Endodermal cell (in vitro differentiated cells): ENCODE data around the gene SAMD11. TPM values are rescaled to one million over a fixed set of nuclear protein-coding genes. Genes with fewer than 3 reads are reported as not detected.

Source experiments
- DNase-seq: peaks from one replicate; pipeline ENCODE4 v3.0.0-alpha.2; 2017
- H3K27ac ChIP-seq: 2 replicates; pipeline ENCODE4 v1.5.1; 2013; ENCODE audit warnings: mild to moderate bottlenecking, low read depth, low read length, moderate library complexity
- H3K27me3 ChIP-seq: 2 replicates; pipeline ENCODE4 v1.6.1; 2013; ENCODE audit warnings: mild to moderate bottlenecking, low read length, moderate library complexity; ENCODE audit not compliant: insufficient read depth, control insufficient read depth, poor library complexity, severe bottlenecking
- H3K36me3 ChIP-seq: 2 replicates; pipeline ENCODE4 v1.7.0; 2013; ENCODE audit warnings: mild to moderate bottlenecking, low read length, moderate library complexity; ENCODE audit not compliant: control insufficient read depth, insufficient read depth
- H3K4me1 ChIP-seq: one replicate; pipeline ENCODE4 v1.7.0; 2013; ENCODE audit warnings: low read length; ENCODE audit not compliant: control insufficient read depth, insufficient read depth
- H3K4me3 ChIP-seq: 2 replicates; pipeline ENCODE4 v1.5.1; 2013; ENCODE audit warnings: mild to moderate bottlenecking, low read length, moderate library complexity
- H3K9ac ChIP-seq: 2 replicates; pipeline ENCODE4 v1.6.1; 2013; ENCODE audit warnings: mild to moderate bottlenecking, low read length, moderate library complexity; ENCODE audit not compliant: poor library complexity, severe bottlenecking; ENCODE audit errors: extremely low read depth
- H3K9me3 ChIP-seq: 2 replicates; pipeline ENCODE4 v1.6.1; 2013; ENCODE audit warnings: mild to moderate bottlenecking, low read length, moderate library complexity; ENCODE audit not compliant: control insufficient read depth
- H3K27ac Mint-ChIP-seq: 2 replicates; pipeline ENCODE4 v1.8.0; 2020; ENCODE audit warnings: mixed read lengths
- H3K27me3 Mint-ChIP-seq: 2 replicates; pipeline ENCODE4 v1.8.0; 2021; ENCODE audit warnings: mild to moderate bottlenecking, mixed read lengths; ENCODE audit not compliant: insufficient read depth
- H3K36me3 Mint-ChIP-seq: 2 replicates; pipeline ENCODE4 v1.8.0; 2020; ENCODE audit warnings: low read depth, mixed read lengths
- H3K4me1 Mint-ChIP-seq: 2 replicates; pipeline ENCODE4 v1.8.0; 2020; ENCODE audit warnings: mixed read lengths
- H3K4me3 Mint-ChIP-seq: 2 replicates; pipeline ENCODE4 v1.8.0; 2020; ENCODE audit warnings: mild to moderate bottlenecking, moderate library complexity, mixed read lengths
- H3K9me3 Mint-ChIP-seq: 2 replicates; pipeline ENCODE4 v1.8.0; 2020; ENCODE audit warnings: mild to moderate bottlenecking, mixed read lengths
- WGBS, 2 experiments: methylation state at CpG; one replicate each; pipeline versions ENCODE4 v1.1.5 to v1.1.7; 2013; ENCODE audit warnings: missing lambda C conversion rate in 2 of 2, mixed read lengths in 1 of 2; ENCODE audit not compliant: insufficient coverage in 1 of 2, insufficient read length in 1 of 2; 5-methylcytosine and 5-hydroxymethylcytosine counted together
- total RNA-seq, 2 donors: library from RNA; stranded (reverse); fragmentation: NEBNext Ultra II Directional in 1 of 2; extraction: Animal tissue kit (Norgen Biotek cat#: 25700) in 1 of 2; gene quantifications; 2 replicates in 1 of 2; 3 replicates in 1 of 2; pipeline ENCODE4 v1.2.1, GENCODE V29; 2021
- TF ChIP-seq, protein P1 (sequence below): fragments of 200-600 bp; sonication (generic); conservative IDR thresholded peaks from 2 replicates; pipeline ENCODE4 v1.5.0; 2021; ENCODE audit warnings: antibody characterized with exemption, mild to moderate bottlenecking

Gene SAMD11
- total RNA-seq, 2 donors from 2014 or later: 152 to 156 TPM

DNA sequence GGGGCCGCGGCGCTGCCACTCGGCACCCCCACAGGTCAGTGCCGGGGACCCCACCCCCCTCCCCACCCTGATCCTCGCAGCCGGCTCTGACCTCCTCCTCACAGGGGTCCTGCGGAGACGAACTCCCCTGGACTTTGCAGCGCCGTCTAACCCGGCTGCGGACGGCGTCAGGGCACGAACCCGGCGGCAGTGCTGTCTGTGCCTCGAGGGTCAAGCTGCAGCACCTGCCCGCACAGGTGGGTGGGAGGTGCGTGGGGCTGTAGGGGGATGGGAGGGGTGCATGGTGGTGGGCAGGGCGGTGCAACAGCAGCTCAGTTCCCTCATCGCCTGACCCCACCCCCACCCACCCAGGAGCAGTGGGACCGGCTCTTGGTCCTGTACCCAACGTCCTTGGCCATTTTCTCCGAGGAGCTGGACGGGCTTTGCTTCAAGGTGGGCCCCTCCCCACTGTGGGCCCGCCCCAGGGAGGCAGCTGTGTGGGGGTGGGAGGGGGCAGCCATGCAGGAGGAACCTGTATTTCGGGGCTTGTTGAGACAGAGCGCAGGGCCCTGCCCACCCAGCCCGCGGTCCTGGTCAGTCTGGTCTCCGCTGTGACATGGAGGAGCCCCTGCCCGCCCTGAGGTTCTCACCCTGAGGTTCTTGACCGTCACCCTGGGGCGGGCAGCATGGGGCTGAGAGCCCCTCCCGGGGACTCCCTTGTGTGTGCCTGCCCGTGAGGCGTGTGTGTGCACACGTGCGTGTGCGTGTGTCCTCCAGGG, 47.4 kb downstream of the SAMD11 start:
- H3K9me3 ChIP-seq: no peaks in the 10 kb centered on the region
- Mint-ChIP-seq H3K4me3 (no peak overlapping the region), H3K27me3 (peaks cover 45% of the 10 kb centered on the region), H3K27ac (no peak overlapping the region), H3K36me3 (no peaks in the 10 kb centered on the region), H3K4me1 (no peaks in the 10 kb centered on the region), H3K9me3 (no peaks in the 10 kb centered on the region)
- TF ChIP-seq, protein P1, sequence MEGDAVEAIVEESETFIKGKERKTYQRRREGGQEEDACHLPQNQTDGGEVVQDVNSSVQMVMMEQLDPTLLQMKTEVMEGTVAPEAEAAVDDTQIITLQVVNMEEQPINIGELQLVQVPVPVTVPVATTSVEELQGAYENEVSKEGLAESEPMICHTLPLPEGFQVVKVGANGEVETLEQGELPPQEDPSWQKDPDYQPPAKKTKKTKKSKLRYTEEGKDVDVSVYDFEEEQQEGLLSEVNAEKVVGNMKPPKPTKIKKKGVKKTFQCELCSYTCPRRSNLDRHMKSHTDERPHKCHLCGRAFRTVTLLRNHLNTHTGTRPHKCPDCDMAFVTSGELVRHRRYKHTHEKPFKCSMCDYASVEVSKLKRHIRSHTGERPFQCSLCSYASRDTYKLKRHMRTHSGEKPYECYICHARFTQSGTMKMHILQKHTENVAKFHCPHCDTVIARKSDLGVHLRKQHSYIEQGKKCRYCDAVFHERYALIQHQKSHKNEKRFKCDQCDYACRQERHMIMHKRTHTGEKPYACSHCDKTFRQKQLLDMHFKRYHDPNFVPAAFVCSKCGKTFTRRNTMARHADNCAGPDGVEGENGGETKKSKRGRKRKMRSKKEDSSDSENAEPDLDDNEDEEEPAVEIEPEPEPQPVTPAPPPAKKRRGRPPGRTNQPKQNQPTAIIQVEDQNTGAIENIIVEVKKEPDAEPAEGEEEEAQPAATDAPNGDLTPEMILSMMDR: no peak
- DNase-seq: no peak
- H3K36me3 ChIP-seq: no peaks in the 10 kb centered on the region
- H3K4me1 ChIP-seq: no peaks in the 10 kb centered on the region
- no peak overlapping the region for H3K4me3 ChIP-seq
- peaks cover 61% of the 10 kb centered on the region for H3K27me3 ChIP-seq
- 92 to 94% methylated on average over 14 to 38 of the region's 42 CpGs for WGBS, 2 experiments
- H3K9ac ChIP-seq: no peak overlapping the region
- H3K27ac ChIP-seq: no peak overlapping the region

DNA sequence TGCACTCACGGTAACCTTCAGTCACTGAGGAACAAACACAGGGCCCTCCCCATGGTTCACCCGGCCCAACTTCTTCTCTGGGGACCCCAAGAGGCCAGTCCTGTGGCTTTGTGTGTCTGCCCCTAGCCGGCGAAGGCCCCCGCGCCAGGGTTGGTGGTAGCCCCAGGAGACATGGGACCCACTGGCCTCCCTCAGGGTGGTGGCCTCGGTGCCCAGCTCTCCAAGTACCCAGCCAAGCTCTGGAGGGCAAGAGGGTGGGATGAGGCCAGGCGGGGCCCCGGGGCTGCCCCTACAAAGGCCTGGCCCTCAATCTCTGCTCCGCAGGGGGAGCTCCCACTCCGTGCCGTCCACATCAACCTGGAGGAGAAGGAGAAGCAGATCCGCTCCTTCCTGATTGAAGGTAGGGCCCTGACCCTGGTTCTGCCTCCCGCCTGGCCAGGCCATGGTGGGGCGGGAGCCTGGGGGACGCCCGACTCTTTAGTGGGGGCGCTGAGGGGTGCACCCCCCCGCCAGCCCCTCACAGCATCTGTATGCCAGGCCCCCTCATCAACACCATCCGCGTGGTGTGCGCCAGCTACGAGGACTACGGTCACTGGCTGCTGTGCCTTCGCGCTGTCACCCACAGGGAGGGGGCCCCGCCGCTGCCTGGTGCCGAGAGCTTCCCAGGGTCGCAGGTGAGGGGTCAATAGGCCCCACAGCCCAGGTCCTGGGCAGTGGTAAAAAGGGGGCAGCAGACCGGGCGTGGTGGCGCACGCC, 48.2 kb downstream of the SAMD11 start:
- H3K4me3 Mint-ChIP-seq: no peak overlapping the region
- DNase-seq: no peak
- Histone ChIP-seq H3K9me3 (no peaks in the 10 kb centered on the region), H3K9ac (no peak overlapping the region), H3K27me3 (peaks cover 54% of the 10 kb centered on the region), H3K4me3 (no peak overlapping the region), H3K27ac (no peak overlapping the region), H3K36me3 (no peaks in the 10 kb centered on the region), H3K4me1 (no peaks in the 10 kb centered on the region)
- no peak overlapping the region for H3K27ac Mint-ChIP-seq
- H3K27me3 Mint-ChIP-seq: peaks cover 45% of the 10 kb centered on the region
- no peaks in the 10 kb centered on the region for H3K4me1 Mint-ChIP-seq
- no peaks in the 10 kb centered on the region for H3K36me3 Mint-ChIP-seq
- H3K9me3 Mint-ChIP-seq: no peaks in the 10 kb centered on the region
- WGBS, 2 experiments: 92% methylated on average over 20 to 34 of the region's 34 CpGs
- TF ChIP-seq, protein P1: no peak

DNA sequence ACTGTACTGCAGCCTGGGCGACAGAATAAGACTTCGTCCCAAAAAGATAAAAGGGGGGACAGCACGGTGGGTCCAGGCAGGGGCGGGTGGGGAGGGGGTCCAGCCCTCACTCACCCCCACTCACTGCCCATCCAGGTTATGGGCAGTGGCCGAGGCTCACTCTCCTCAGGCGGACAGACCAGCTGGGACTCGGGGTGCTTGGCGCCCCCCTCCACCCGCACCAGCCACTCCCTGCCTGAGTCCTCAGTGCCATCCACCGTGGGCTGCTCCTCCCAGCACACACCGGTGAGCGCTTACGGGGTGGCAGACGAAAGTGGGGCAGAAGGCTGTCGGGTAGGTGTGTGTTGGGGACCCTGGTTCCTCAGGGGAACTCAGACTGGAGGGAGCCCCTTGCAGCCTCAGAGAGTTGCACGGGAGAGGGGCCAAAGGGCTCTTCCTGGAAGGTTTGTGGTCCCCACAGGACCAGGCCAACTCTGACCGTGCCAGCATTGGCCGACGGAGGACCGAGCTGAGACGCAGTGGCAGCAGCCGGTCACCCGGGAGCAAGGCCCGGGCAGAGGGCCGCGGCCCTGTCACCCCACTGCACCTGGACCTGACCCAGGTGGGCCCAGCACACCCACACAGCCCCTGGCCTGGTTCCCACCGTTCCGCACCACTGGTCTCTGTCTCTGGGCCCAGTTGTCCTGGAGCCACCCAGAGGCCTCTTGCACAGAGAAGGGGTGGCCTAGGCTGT, 49.2 kb downstream of the SAMD11 start:
- WGBS, 2 experiments: 84 to 91% methylated on average over 15 to 28 of the region's 28 CpGs
- H3K4me3 ChIP-seq: no peak overlapping the region
- no peak overlapping the region for H3K27ac Mint-ChIP-seq
- H3K36me3 ChIP-seq: no peaks in the 10 kb centered on the region
- no peaks in the 10 kb centered on the region for H3K4me1 Mint-ChIP-seq
- no peak overlapping the region for H3K4me3 Mint-ChIP-seq
- no peak overlapping the region for H3K9ac ChIP-seq
- H3K4me1 ChIP-seq: no peaks in the 10 kb centered on the region
- H3K9me3 ChIP-seq: no peaks in the 10 kb centered on the region
- DNase-seq: no peak
- H3K36me3 Mint-ChIP-seq: no peaks in the 10 kb centered on the region
- peaks cover 45% of the 10 kb centered on the region for H3K27me3 ChIP-seq
- TF ChIP-seq, protein P1: no peak
- peaks cover 35% of the 10 kb centered on the region for H3K27me3 Mint-ChIP-seq
- H3K9me3 Mint-ChIP-seq: no peaks in the 10 kb centered on the region
- H3K27ac ChIP-seq: no peak overlapping the region
